Activated naive CD4-positive, alpha-beta T cell treated with anti-CD3 and anti-CD28 coated beads, Interleukin-2, amount 10 ng/mL, durations not matched to agents 7 days and 5 days (primary cell): Measurements from ENCODE around the gene ENPEP.
"Not testable (repeated sequence)": the region's sequence is repeated elsewhere in the genome, so short reads cannot be mapped to it uniquely, and the experiment has no call there.

ENCODE experiments used
- CTCF ChIA-PET: fragments of 350-600 bp; sonication (Branson Sonifier 250); formaldehyde crosslinking; loops from one replicate; lab custom pipeline; 2021; ENCODE audit warnings: antibody characterized with exemption; lab: Charles Lee
- DNase-seq: peaks from one replicate; pipeline ENCODE4 v3.0.0-alpha.2; 2020
- H3K27ac Mint-ChIP-seq: one replicate; pipeline ENCODE4 v1.8.0; 2021; ENCODE audit warnings: mild to moderate bottlenecking, moderate library complexity, mixed read lengths
- H3K27me3 Mint-ChIP-seq: one replicate; pipeline ENCODE4 v1.8.0; 2021; ENCODE audit warnings: mild to moderate bottlenecking, mixed read lengths
- H3K36me3 Mint-ChIP-seq: one replicate; pipeline ENCODE4 v1.8.0; 2021; ENCODE audit warnings: mixed read lengths
- H3K4me1 Mint-ChIP-seq: one replicate; pipeline ENCODE4 v1.8.0; 2021; ENCODE audit warnings: mixed read lengths
- H3K4me3 Mint-ChIP-seq: one replicate; pipeline ENCODE4 v1.8.0; 2021; ENCODE audit warnings: mild to moderate bottlenecking, moderate library complexity, mixed read lengths
- H3K9me3 Mint-ChIP-seq: one replicate; pipeline ENCODE4 v1.8.0; 2021; ENCODE audit warnings: mixed read lengths

ENPEP gene, protein sequence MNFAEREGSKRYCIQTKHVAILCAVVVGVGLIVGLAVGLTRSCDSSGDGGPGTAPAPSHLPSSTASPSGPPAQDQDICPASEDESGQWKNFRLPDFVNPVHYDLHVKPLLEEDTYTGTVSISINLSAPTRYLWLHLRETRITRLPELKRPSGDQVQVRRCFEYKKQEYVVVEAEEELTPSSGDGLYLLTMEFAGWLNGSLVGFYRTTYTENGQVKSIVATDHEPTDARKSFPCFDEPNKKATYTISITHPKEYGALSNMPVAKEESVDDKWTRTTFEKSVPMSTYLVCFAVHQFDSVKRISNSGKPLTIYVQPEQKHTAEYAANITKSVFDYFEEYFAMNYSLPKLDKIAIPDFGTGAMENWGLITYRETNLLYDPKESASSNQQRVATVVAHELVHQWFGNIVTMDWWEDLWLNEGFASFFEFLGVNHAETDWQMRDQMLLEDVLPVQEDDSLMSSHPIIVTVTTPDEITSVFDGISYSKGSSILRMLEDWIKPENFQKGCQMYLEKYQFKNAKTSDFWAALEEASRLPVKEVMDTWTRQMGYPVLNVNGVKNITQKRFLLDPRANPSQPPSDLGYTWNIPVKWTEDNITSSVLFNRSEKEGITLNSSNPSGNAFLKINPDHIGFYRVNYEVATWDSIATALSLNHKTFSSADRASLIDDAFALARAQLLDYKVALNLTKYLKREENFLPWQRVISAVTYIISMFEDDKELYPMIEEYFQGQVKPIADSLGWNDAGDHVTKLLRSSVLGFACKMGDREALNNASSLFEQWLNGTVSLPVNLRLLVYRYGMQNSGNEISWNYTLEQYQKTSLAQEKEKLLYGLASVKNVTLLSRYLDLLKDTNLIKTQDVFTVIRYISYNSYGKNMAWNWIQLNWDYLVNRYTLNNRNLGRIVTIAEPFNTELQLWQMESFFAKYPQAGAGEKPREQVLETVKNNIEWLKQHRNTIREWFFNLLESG

DNA sequence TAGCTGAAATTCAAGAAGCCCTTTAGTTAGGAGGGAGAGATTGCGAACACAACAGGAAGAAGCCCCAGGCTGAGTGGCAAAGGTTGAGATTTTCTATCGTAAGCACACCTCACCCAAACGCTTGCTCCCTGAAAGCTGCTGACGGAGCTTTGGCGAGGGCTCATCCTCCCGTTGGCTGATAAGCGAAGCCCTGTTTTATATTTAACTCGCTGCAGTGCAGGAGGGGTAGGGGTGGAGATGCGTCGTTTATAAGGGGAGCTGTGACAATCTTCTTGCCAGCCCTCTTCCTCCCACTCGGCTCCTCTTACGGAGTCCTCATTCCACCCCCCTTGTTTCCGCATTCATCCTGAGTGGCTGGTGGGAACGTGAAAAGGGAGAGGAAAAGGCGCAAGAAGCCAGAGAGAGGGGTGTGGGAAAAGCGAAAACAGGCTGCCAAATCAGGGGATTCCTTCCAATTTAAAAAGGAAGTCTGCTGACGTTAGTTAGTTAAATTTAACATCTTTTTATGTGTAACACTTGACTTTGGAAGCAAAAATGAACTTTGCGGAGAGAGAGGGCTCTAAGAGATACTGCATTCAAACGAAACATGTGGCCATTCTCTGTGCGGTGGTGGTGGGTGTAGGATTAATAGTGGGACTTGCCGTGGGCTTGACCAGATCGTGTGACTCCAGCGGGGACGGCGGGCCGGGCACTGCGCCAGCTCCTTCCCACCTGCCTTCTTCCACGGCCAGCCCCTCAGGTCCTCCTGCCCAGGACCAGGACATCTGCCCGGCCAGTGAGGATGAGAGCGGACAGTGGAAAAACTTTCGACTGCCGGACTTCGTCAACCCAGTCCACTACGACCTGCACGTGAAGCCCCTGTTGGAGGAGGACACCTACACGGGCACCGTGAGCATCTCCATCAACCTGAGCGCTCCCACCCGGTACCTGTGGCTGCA, at the start of gene ENPEP:
TSS of gene ENPEP (plus strand) at position 275 of the 938 bp plus-strand sequence. CDS start at position 535, 260 bp downstream.
- CTCF ChIA-PET, result no interaction called here
- no peaks in the 10 kb centered on the region for H3K4me1 Mint-ChIP-seq

DNA sequence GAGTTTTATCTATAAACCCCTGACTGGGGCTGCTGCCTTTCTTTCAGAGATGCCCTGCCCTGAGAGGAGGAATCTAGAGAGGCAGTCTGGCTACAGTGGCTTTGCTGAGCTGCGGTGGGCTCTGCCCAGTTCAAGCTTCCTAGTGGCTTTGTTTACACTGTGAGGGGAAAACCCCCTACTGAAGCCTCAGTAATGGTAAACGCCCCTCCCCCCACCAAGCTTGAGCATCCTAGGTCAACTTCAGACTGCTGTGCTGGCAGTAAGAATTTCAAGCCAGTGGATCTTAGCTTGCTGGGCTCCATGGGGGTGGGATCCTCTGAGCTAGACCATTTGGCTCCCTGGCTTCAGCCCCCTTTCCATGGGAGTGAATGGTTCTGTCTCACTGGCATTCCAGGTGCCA, 44.1 kb upstream of the ENPEP start:
- H3K36me3 Mint-ChIP-seq, H3K27me3 Mint-ChIP-seq, CTCF ChIA-PET, DNase-seq, H3K4me1 Mint-ChIP-seq, H3K27ac Mint-ChIP-seq, H3K9me3 Mint-ChIP-seq, H3K4me3 Mint-ChIP-seq: not testable (repeated sequence)

More for the DNA sequence above, at the start of gene ENPEP:
- no peaks in the 10 kb centered on the region for H3K9me3 Mint-ChIP-seq
- no peaks in the 10 kb centered on the region for H3K36me3 Mint-ChIP-seq
- no peak within 1 kb of the TSS for H3K4me3 Mint-ChIP-seq
- H3K27me3 Mint-ChIP-seq, result peaks cover 4% of the 10 kb centered on the region
- DNase-seq, result no peak
- no peak within 1 kb of the TSS for H3K27ac Mint-ChIP-seq

DNA sequence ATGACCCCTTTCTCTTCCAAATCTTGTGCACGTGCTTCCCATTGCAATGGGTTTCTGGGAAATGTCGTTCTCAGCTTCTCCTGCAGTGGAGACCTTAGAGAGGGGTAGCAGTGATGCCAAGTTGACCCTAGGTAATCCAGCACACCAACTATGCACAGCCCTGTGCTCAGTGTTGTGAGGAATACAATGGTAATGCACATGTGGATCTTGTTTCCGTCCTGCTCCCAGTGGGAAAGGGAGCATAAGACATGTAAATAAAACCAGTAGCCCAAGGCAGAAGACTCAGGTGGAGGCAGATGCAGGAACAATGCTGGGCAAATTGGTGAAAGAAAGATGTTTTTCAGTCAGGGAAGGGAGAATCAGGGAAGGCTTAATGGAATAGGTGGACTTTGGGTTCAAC, 38.7 kb upstream of the ENPEP start:
- CTCF ChIA-PET, H3K4me1 Mint-ChIP-seq, H3K27me3 Mint-ChIP-seq, H3K9me3 Mint-ChIP-seq, DNase-seq, H3K36me3 Mint-ChIP-seq, H3K27ac Mint-ChIP-seq, H3K4me3 Mint-ChIP-seq: not testable (repeated sequence)

DNA sequence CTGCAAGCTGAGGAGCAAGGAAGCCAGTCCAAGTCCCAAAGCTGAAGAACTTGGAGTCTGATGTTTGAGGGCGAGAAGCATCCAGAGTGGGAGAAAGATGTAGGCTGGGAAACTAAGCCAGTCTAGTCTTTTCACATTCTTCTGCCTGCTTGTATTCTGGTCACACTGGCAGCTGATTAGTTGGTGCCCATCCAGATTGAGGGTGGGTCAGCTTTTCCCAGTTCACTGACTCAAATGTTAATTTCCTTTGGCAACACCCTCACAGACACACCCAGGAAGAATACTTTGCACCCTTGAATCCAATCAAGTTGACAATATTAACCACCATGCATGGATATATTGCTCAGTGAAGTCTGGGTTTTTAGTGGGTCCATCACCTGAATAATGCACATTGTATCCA, 36.7 kb upstream of the ENPEP start:
- H3K9me3 Mint-ChIP-seq, H3K27ac Mint-ChIP-seq, H3K36me3 Mint-ChIP-seq, H3K4me1 Mint-ChIP-seq, H3K4me3 Mint-ChIP-seq, DNase-seq, H3K27me3 Mint-ChIP-seq, CTCF ChIA-PET: not testable (repeated sequence)

DNA sequence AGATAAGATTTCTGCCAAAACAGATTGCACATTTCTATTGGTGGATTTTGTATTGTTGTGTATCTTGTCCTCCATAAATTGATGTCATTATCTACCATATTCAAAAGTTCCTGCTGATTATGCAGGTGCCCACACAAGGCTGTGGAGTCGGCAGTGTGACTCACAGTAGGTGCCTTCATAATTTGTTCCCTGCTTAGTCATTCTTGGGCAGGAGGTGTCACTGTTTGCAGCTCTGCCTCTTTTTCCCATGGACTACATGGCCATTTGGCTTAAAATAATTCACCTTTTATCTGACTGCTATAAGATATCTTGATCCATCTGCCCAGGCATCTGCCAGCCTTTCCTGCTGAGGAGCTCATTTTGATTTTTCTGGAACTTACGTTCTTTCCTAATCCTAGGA, 33.6 kb upstream of the ENPEP start:
- Mint-ChIP-seq H3K27me3 (peaks cover 4% of the 10 kb centered on the region), H3K9me3 (no peaks in the 10 kb centered on the region), H3K27ac (no peak overlapping the region), H3K36me3 (no peaks in the 10 kb centered on the region), H3K4me3 (no peak overlapping the region), H3K4me1 (no peaks in the 10 kb centered on the region)
- DNase-seq, result no peak
- CTCF ChIA-PET, result no interaction called here

DNA sequence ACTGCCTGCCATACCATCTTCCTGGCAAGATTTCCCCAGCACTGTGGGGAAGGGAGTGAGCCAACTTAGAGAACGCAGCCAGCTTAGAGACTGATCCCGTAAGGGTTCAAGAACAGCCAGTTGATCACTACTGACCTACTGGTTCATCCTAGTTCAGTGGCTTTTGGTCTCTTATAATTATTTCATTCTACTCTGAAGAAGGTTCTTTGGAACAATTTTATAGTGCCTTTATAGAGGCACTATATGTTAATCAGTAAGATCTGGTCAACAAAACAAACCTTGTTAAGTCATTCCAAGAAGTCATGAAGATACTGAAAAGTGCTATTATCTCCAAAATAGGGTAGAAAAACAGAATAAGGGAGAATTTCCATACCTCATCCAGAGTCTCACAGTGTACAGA, 33.2 kb upstream of the ENPEP start:
- Mint-ChIP-seq H3K4me3 (no peak overlapping the region), H3K9me3 (no peaks in the 10 kb centered on the region), H3K27me3 (peaks cover 4% of the 10 kb centered on the region), H3K36me3 (no peaks in the 10 kb centered on the region), H3K27ac (no peak overlapping the region), H3K4me1 (no peaks in the 10 kb centered on the region)
- no peak for DNase-seq
- CTCF ChIA-PET, result no interaction called here

DNA sequence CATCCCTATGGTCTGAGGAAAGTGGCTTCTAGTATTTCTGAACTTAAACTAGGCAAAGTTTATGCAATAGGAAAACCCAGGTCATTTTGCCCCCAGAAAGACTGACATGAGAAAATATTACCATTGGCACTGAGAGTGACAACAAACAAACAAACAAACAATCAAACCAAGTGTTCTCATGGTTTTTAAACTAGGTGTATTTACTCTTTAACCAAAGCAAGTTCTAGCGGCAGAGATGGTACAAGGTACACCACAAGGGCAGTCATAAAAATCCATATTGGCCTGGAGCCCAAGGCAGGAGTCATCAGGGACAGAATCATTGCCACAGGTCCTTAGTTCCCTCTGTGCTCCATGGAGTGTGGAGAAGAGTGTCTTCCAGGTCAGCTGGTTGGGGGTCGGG, 26.0 kb upstream of the ENPEP start:
- DNase-seq, result no peak
- CTCF ChIA-PET, result no interaction called here
- no peaks in the 10 kb centered on the region for H3K36me3 Mint-ChIP-seq
- no peak overlapping the region for H3K27ac Mint-ChIP-seq
- H3K9me3 Mint-ChIP-seq, result no peaks in the 10 kb centered on the region
- H3K4me3 Mint-ChIP-seq, result no peak overlapping the region
- H3K27me3 Mint-ChIP-seq, result peaks cover 4% of the 10 kb centered on the region
- no peaks in the 10 kb centered on the region for H3K4me1 Mint-ChIP-seq

DNA sequence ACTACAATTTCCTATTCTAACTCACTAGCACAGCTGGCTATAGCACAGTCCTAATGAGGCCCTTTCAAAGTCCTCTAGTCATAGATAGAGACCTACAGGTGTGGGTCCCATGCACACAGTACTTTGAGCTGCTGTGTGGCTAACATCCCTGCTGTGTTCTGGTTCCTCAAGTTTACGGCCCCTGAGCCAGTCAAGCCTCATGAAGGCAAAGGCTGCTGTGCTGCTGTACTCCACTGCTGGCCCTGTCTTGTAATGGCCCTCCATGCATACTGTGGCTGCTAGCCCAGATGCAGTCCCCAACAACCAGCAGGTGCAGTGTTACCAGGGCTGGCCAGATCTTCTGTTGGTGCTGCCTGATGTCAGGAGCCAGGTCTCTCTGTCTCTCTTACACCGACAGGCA, 23.4 kb upstream of the ENPEP start:
- no peaks in the 10 kb centered on the region for H3K9me3 Mint-ChIP-seq
- H3K36me3 Mint-ChIP-seq, result no peaks in the 10 kb centered on the region
- no peak overlapping the region for H3K4me3 Mint-ChIP-seq
- H3K27ac Mint-ChIP-seq, result no peak overlapping the region
- no peaks in the 10 kb centered on the region for H3K4me1 Mint-ChIP-seq
- DNase-seq, result no peak
- CTCF ChIA-PET, result no interaction called here
- H3K27me3 Mint-ChIP-seq, result peaks cover 4% of the 10 kb centered on the region

DNA sequence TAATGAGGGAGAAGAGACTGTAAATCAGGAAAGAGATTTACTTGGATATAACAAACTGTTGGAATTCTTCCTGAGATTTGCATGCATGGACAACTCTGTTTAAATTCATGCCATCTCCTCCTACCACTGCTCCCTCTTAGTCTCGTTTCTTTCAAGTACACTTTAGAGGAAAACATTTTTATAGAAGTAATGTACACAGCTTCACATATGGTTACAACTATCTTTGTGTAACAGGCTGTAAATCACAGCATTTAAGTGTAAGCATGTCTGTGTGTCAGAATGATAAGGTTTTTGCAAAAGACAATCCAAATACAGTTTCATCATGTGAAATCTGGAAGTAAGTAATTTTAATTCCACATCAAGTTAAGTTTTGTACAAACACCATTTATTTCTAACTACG, 21.5 kb upstream of the ENPEP start:
- no peaks in the 10 kb centered on the region for H3K9me3 Mint-ChIP-seq
- H3K27me3 Mint-ChIP-seq, result peaks cover 4% of the 10 kb centered on the region
- H3K4me3 Mint-ChIP-seq, result no peak overlapping the region
- no peaks in the 10 kb centered on the region for H3K4me1 Mint-ChIP-seq
- no peak overlapping the region for H3K27ac Mint-ChIP-seq
- no peak for DNase-seq
- CTCF ChIA-PET, result no interaction called here
- no peaks in the 10 kb centered on the region for H3K36me3 Mint-ChIP-seq

DNA sequence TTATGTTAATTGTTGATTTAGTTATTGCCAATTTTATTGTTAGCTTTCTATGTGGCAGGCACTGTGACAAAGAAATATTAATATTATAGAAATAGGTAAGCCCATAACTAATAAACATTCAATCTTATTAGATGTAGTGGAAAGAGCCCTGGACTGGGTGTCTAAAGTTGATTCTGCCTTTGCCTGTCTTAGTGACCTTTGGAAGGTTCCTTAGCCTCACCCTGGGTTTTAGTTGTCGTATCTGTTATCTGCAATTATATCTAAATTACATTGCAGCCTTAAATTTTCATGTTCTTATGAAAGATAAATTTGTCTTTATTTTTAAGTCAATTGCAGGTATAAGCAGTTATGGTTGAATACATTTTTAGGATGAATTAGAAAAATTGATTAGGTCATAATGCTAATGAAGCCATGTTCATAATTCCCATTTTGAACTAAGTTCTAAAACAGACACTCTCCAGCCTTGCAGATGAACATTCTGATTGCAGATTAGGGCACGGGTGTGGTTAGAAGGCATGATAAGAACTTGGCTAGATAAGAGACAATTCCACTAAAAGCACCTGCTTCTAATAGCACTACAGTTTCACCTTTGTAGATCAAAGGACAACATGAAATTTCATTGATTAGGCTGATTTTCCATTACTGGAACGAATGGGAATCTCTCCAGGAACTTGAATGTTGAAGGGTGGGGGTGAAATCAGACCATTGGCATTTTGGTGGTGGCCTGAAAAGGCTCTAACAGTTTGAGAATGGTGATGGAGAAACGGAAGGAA, 17.3 kb upstream of the ENPEP start:
- no peaks in the 10 kb centered on the region for H3K4me1 Mint-ChIP-seq
- DNase-seq, result no peak
- H3K27ac Mint-ChIP-seq, result no peak overlapping the region
- no peaks in the 10 kb centered on the region for H3K36me3 Mint-ChIP-seq
- CTCF ChIA-PET, result no interaction called here
- H3K4me3 Mint-ChIP-seq, result no peak overlapping the region
- H3K27me3 Mint-ChIP-seq, result no peaks in the 10 kb centered on the region
- no peaks in the 10 kb centered on the region for H3K9me3 Mint-ChIP-seq

DNA sequence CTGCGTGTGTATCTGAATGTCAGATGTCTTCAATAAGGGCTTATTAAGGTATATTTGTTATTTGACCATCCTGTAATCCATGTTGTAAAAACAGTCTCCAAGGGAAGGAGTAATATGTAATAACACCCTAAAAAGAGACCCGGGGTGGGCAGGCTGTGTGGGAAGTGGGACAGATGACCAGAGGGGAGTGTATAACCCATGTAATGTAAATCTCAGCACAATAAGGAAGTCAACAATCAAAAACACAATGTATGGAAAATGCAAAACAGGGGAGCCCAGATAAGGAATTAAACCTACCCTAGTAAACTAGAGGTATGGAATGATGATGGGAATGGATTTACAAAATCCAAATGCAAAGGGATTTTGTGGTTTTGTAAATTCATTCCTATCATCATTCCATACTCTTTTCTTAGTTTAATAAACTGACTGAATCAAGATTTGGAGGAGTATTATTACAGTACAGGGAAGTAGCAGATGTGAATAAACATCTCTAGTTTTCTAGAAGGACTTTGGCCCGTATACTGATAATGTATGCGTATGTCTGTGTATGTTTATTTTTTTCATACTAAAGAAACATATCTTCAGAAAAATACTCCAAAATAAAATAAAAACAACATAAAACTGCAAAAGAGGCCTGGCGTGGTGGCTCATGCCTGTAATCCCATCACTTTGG, 15.7 kb upstream of the ENPEP start:
- Mint-ChIP-seq H3K4me3 (no peak overlapping the region), H3K9me3 (no peaks in the 10 kb centered on the region), H3K27me3 (no peaks in the 10 kb centered on the region), H3K27ac (no peak overlapping the region), H3K36me3 (no peaks in the 10 kb centered on the region), H3K4me1 (no peaks in the 10 kb centered on the region)
- DNase-seq, result no peak
- CTCF ChIA-PET, result no interaction called here

DNA sequence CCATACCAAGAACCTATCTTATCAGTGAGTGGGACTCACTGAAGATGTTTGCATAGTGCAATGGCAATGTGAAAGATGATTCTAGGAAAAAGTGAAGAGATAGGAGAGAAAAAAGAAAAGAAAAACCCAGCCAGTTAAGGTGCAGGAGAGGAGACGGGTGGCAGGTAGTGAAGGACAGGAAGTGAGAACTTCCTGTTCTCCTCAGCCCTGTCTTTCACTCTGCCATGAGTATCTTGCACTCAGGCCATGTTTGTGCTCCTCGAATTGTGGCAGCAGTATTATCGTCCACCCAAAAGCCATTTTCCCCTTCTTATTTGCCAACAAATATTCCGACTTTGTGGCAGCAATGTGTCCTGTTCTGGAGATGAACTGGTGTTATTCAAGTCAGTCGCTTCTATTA, 8.6 kb upstream of the ENPEP start:
- no peaks in the 10 kb centered on the region for H3K36me3 Mint-ChIP-seq
- no peak overlapping the region for H3K4me3 Mint-ChIP-seq
- H3K27ac Mint-ChIP-seq, result no peak overlapping the region
- H3K9me3 Mint-ChIP-seq, result no peaks in the 10 kb centered on the region
- CTCF ChIA-PET, result no interaction called here
- DNase-seq, result no peak
- H3K4me1 Mint-ChIP-seq, result peaks cover 9% of the 10 kb centered on the region
- H3K27me3 Mint-ChIP-seq, result peaks cover 4% of the 10 kb centered on the region
